Measurements from ENCODE around the gene FAAH2.
"Not testable (repeated sequence)": the region's sequence is repeated elsewhere in the genome, so short reads cannot be mapped to it uniquely, and the experiment has no call there.

The FAAH2 gene

GRCh38 chrX:57380026-57380796 is 93.7 kb downstream of the FAAH2 start:
- no peak for DNase-seq

- not testable (repeated sequence) for DNase-seq
Measured at GRCh38 chrX:57394162-57394561, 107.7 kb downstream of the FAAH2 start.

- not testable (repeated sequence) for DNase-seq
Measured at GRCh38 chrX:57403191-57403590, 116.7 kb downstream of the FAAH2 start.

- DNase-seq, result no peak
Measured at GRCh38 chrX:57406149-57406548, 119.6 kb downstream of the FAAH2 start.

- DNase-seq, result no peak
Measured at GRCh38 chrX:57417827-57418226, 131.3 kb downstream of the FAAH2 start.

- no peak for DNase-seq
Measured at GRCh38 chrX:57422289-57422688, 135.8 kb downstream of the FAAH2 start.

GRCh38 chrX:57422790-57423189 is 136.3 kb downstream of the FAAH2 start:
- DNase-seq, result no peak

GRCh38 chrX:57445076-57445475 is 158.6 kb downstream of the FAAH2 start:
- no peak for DNase-seq

- no peak for DNase-seq
Measured at GRCh38 chrX:57445832-57446231, 159.3 kb downstream of the FAAH2 start.

GRCh38 chrX:57447856-57448255 is 161.3 kb downstream of the FAAH2 start:
- no peak for DNase-seq

GRCh38 chrX:57451426-57452020 is 165.0 kb downstream of the FAAH2 start:
- DNase-seq, result no peak

GRCh38 chrX:57453901-57454300 is 167.4 kb downstream of the FAAH2 start:
- DNase-seq, result peak in 1 of 2 experiments; percentile 0

GRCh38 chrX:57481514-57481913 is 195.0 kb downstream of the FAAH2 start:
- no peak for DNase-seq

- DNase-seq, result no peak
Measured at GRCh38 chrX:57516491-57516890, 230.0 kb downstream of the FAAH2 start.

- DNase-seq, result no peak
Measured at GRCh38 chrX:57519578-57520118, 233.1 kb downstream of the FAAH2 start.

GRCh38 chrX:57528670-57529255 is 242.3 kb downstream of the FAAH2 start:
- DNase-seq, result peak; percentile 1 to 3

All from activated CD4-positive, alpha-beta T cell treated with anti-CD3 and anti-CD28 coated beads, Interleukin-2, amount 50 U/mL, for 4 hours (primary cell).